A549 (cell line): ENCODE measurements around the gene MEIOSIN. TPM values are rescaled to one million over a fixed set of nuclear protein-coding genes. Genes with fewer than 3 reads are reported as not detected.

Experiments used
- ATAC-seq, 2 experiments: fragments of 200-7000 bp in 1 of 2; fragments of >200 bp in 1 of 2; cut with Nextera tagmentation in 1 of 2; cut with Tn5 transposase in 1 of 2; 3 replicates each; pipeline versions ENCODE4 v1.8.0 to v1.9.1; 2018 to 2020; ENCODE audit warnings: mild to moderate bottlenecking in 1 of 2, moderate library complexity in 1 of 2
- CTCF ChIA-PET: fragments of 300-600 bp; sonication (Branson Sonifier 250); formaldehyde crosslinking; extraction: SDS; loops from one replicate; lab custom pipeline; 2021; ENCODE audit warnings: antibody characterized with exemption, inconsistent platforms; lab: Yijun Ruan, JAX
- POLR2A ChIA-PET: fragments of 350-600 bp; formaldehyde crosslinking; extraction: SDS; loops from one replicate; lab custom pipeline; 2021; ENCODE audit warnings: antibody characterized with exemption, inconsistent platforms; lab: Yijun Ruan, JAX
- DNase-seq, 2 experiments: peaks; one replicate each; pipeline versions ENCODE4 v3.0.0 to v3.0.0-alpha.2; 2011 to 2016; ENCODE audit warnings: low read depth in 1 of 2, low spot score in 1 of 2
- FAIRE-seq: peaks from 2 replicates; lab custom pipeline; 2011; peaks lifted over from hg19 to GRCh38; lab: Jason Lieb, UNC
- H3K27ac ChIP-seq, 2 experiments: fragments of >200 bp; sonication (Bioruptor Twin); formaldehyde crosslinking; 3 replicates each; pipeline ENCODE4 v1.5.1; 2016 to 2017
- H3K4me1 ChIP-seq: fragments of >200 bp; sonication (Bioruptor Twin); formaldehyde crosslinking; 3 replicates; pipeline ENCODE4 v1.6.1; 2016
- H3K4me2 ChIP-seq: fragments of >200 bp; sonication (Bioruptor Twin); formaldehyde crosslinking; 3 replicates; pipeline ENCODE4 v1.6.1; 2016
- H3K4me3 ChIP-seq: fragments of >200 bp; sonication (Bioruptor Twin); formaldehyde crosslinking; 3 replicates; pipeline ENCODE4 v1.5.1; 2016
- H3K9me3 ChIP-seq: fragments of >200 bp; sonication (Bioruptor Twin); formaldehyde crosslinking; 3 replicates; pipeline ENCODE4 v1.6.1; 2016
- BCL3 ChIP-seq: fragments of >200 bp; sonication (Bioruptor Twin); formaldehyde crosslinking; IDR thresholded peaks from 3 replicates; pipeline ENCODE4 v1.6.1; 2016
- ESRRA ChIP-seq: fragments of 150-350 bp; IDR thresholded peaks from 2 replicates; pipeline ENCODE4 v1.6.1; 2014; ENCODE audit warnings: mild to moderate bottlenecking, low read length, borderline replicate concordance
- FOSB ChIP-seq: fragments of 250-450 bp; sonication (Bioruptor Pico); IDR thresholded peaks from 2 replicates; pipeline ENCODE4 v1.5.0; 2020; ENCODE audit warnings: mild to moderate bottlenecking, moderate library complexity
- HDAC2 ChIP-seq: fragments of 200-600 bp; sonication (generic); IDR thresholded peaks from 2 replicates; pipeline ENCODE4 v1.6.1; 2016
- HEYL ChIP-seq: fragments of 250-450 bp; sonication (Bioruptor Pico); IDR thresholded peaks from 2 replicates; pipeline ENCODE4 v1.8.0; 2021; ENCODE audit warnings: mild to moderate bottlenecking, moderate library complexity
- HOXB5 ChIP-seq: fragments of 250-450 bp; sonication (Bioruptor Pico); IDR thresholded peaks from 2 replicates; pipeline ENCODE4 v1.5.0; 2020; ENCODE audit warnings: mild to moderate bottlenecking, moderate library complexity
- JUN ChIP-seq, 2 experiments: fragments of >200 bp; sonication (Bioruptor Twin); formaldehyde crosslinking; IDR thresholded peaks; 2 replicates in 1 of 2; 3 replicates in 1 of 2; pipeline ENCODE4 v1.6.1; 2016 to 2017
- MAX ChIP-seq: IDR thresholded peaks from 2 replicates; pipeline ENCODE4 v1.6.1; 2012
- MAZ ChIP-seq: fragments of 150-350 bp; IDR thresholded peaks from 2 replicates; pipeline ENCODE4 v1.6.1; 2014; ENCODE audit warnings: antibody characterized with exemption, low read depth, low read length, borderline replicate concordance
- PBX3 ChIP-seq: IDR thresholded peaks from 2 replicates; pipeline ENCODE4 v1.6.1; 2012
- PHF8 ChIP-seq: fragments of 200-600 bp; sonication (generic); IDR thresholded peaks from 2 replicates; pipeline ENCODE4 v1.6.1; 2016; ENCODE audit warnings: low read depth, mild to moderate bottlenecking, antibody characterized with exemption, moderate library complexity, borderline replicate concordance
- POLR2A ChIP-seq: IDR thresholded peaks from 2 replicates; pipeline ENCODE4 v1.6.1; 2012; ENCODE audit warnings: mild to moderate bottlenecking, low read length
- REST ChIP-seq: fragments of 200-600 bp; sonication (generic); IDR thresholded peaks from 2 replicates; pipeline ENCODE4 v1.6.1; 2016; ENCODE audit warnings: antibody characterized with exemption, mild to moderate bottlenecking, moderate library complexity
- RFX5 ChIP-seq: fragments of 450-650 bp; IDR thresholded peaks from 2 replicates; pipeline ENCODE4 v1.7.1; 2014; ENCODE audit warnings: antibody characterized with exemption, mild to moderate bottlenecking, moderate library complexity
- TP53 ChIP-seq: fragments of 250-450 bp; sonication (Bioruptor Pico); IDR thresholded peaks from 2 replicates; pipeline ENCODE4 v1.5.0; 2021; ENCODE audit warnings: mild to moderate bottlenecking, moderate library complexity
- ZC3H11A ChIP-seq: fragments of 450-650 bp; IDR thresholded peaks from 2 replicates; pipeline ENCODE4 v1.6.1; 2014; ENCODE audit warnings: antibody characterized with exemption, mild to moderate bottlenecking
- WGBS: methylation state at CpG from one replicate; pipeline ENCODE4 v1.1.6; 2017; ENCODE audit errors: missing lambda C conversion rate; 5-methylcytosine and 5-hydroxymethylcytosine counted together
- polyA plus RNA-seq, 4 experiments: library from polyadenylated mRNA; depleted of rRNA in 3 of 4; stranded (reverse); fragments of >200 nt; fragmentation: RNase III in 1 of 4; extraction: RNeasy Plus Mini Kit Qiagen cat#74134 plus additional on column Dnase treatment in 1 of 4; gene quantifications; 2 replicates in 3 of 4; 3 replicates in 1 of 4; pipeline ENCODE4 v1.2.3, GENCODE V29; 2011 to 2017

The MEIOSIN gene
- polyA plus RNA-seq, 2 of the 4 experiments (the other 2 are of a cell fraction) = not detected

GRCh38 chr19:45791744-45792469 is 58.7 kb downstream of the MEIOSIN start:
- TF ChIP-seq ESRRA (no peak), REST (peak; percentile 47; the same call in 1 of the 2 replicates)
- Histone ChIP-seq H3K4me2 (peak overlapping the region; percentile 97), H3K9me3 (no peaks in the 10 kb centered on the region), H3K4me3 (peak overlapping the region; percentile 97), H3K27ac (peak overlapping the region; percentile 87 to 98), H3K4me1 (peaks cover 19% of the 10 kb centered on the region)
- ATAC-seq (no peak; a peak in 1 of 6 replicates), DNase-seq (no peak), FAIRE-seq (no peak)
- 12% methylated on average over 23 of the region's 31 CpGs for WGBS
- CTCF ChIA-PET = interaction anchor here (1.9 to 74.3 kb wide), 3 partner anchors 7 to 98 kb away, joined by 8 to 2204 read pairs (median 2204); partner anchors contain the start of genes DMPK, DMWD, RSPH6A and SIX5
- POLR2A ChIA-PET = interaction anchor here (2.3 to 2.8 kb wide), 2 partner anchors 10 to 22 kb away, joined by 30 to 43 read pairs; partner anchors contain the start of genes DMPK and SIX5

- peak within 1 kb of the TSS; percentile 97 for H3K4me2 ChIP-seq
- H3K27ac ChIP-seq = peak within 1 kb of the TSS; percentile 87 to 98
- ChIA-PET CTCF (interaction anchor here (0.7 to 74.3 kb wide), 4 partner anchors 8 to 991 kb away, joined by 4 to 2204 read pairs (median 1106); partner anchors contain the start of genes DMPK, DMWD, RSPH6A and SIX5), POLR2A (interaction anchor here (0.6 to 2.8 kb wide), 7 partner anchors 8 to 25 kb away, joined by 3 to 43 read pairs (median 3); partner anchors contain the start of genes DMPK, RSPH6A and SIX5)
- FAIRE-seq = peak; percentile 93
- peak; percentile 90 to 99 for DNase-seq
- ATAC-seq = peak; percentile 90 to 93
- peak within 1 kb of the TSS; percentile 97 for H3K4me3 ChIP-seq
- no peaks in the 10 kb centered on the region for H3K9me3 ChIP-seq
- TF ChIP-seq PHF8 (peak; percentile 81; the same call in 1 of the 2 replicates), FOSB (no peak), TP53 (0 out of 2 replicates have a peak, but pooled peaks have one; percentile 46), BCL3 (peak; percentile 88; the same call in 2 of the 3 replicates), HOXB5 (CRISPR knock-in tag) (peak; percentile 67; the same call in 1 of the 2 replicates), HDAC2 (no peak), MAX (0 out of 2 replicates have a peak, but pooled peaks have one; percentile 18), HEYL (CRISPR knock-in tag) (no peak), PBX3 (peak; percentile 89), ZC3H11A (no peak), MAZ (no peak), JUN (IDR thresholded peaks at IDR 0.05) (peak; percentile 70 to 90; a peak in 4 of 5 replicates), RFX5 (peak; percentile 61; the same call in 1 of the 2 replicates), POLR2A (peak; percentile 86)
- H3K4me1 ChIP-seq = peaks cover 19% of the 10 kb centered on the region
- WGBS = 2% methylated on average over 56 of the region's 86 CpGs
Measured at GRCh38 chr19:45792470-45793177, 59.4 kb downstream of the MEIOSIN start, which contains the start of gene DMWD. TSS of gene DMWD (minus strand) at chr19:45792845. CDS start at chr19:45792756, 89 bp downstream.
